Activated naive CD4-positive, alpha-beta T cell treated with anti-CD3 and anti-CD28 coated beads for 36 hours (primary cell): ENCODE measurements around the gene TBC1D22A. TPM values are rescaled to one million over a fixed set of nuclear protein-coding genes. Genes with fewer than 3 reads are reported as not detected.

Source experiments
- CTCF ChIA-PET: fragments of 350-600 bp; sonication (Branson Sonifier 250); formaldehyde crosslinking; loops from one replicate; lab custom pipeline; 2021; ENCODE audit warnings: antibody characterized with exemption; lab: Charles Lee
- DNase-seq: peaks from one replicate; pipeline ENCODE4 v3.0.0-alpha.2; 2020
- H3K27ac Mint-ChIP-seq: one replicate; pipeline ENCODE4 v1.8.0; 2021; ENCODE audit warnings: mild to moderate bottlenecking, mixed read lengths
- H3K27me3 Mint-ChIP-seq: one replicate; pipeline ENCODE4 v1.8.0; 2021; ENCODE audit warnings: low read depth, mixed read lengths
- H3K36me3 Mint-ChIP-seq: one replicate; pipeline ENCODE4 v1.8.0; 2021; ENCODE audit warnings: low read depth, mixed read lengths
- H3K4me1 Mint-ChIP-seq: one replicate; pipeline ENCODE4 v1.8.0; 2021; ENCODE audit warnings: low read depth, mixed read lengths
- H3K4me3 Mint-ChIP-seq: one replicate; pipeline ENCODE4 v1.8.0; 2021; ENCODE audit warnings: mild to moderate bottlenecking, moderate library complexity, mixed read lengths
- H3K9me3 Mint-ChIP-seq: one replicate; pipeline ENCODE4 v1.8.0; 2021; ENCODE audit warnings: mixed read lengths
- intact Hi-C: fragments of 100-400 bp; cut with micrococcal nuclease; formaldehyde crosslinking; loops from one replicate; pipeline ENCODE4 v1.15.1; 2023
- total RNA-seq, 2 experiments: library from RNA; stranded (reverse); gene quantifications; one replicate each; pipeline ENCODE4 v1.2.3, GENCODE V29; 2021

The TBC1D22A gene
- total RNA-seq, 2 experiments from 2014 or later = 20.1 to 21.4 TPM

- DNase-seq = no peak
- CTCF ChIA-PET = no interaction called here
- Mint-ChIP-seq H3K36me3 (peaks cover 2% of the 10 kb centered on the region), H3K27me3 (no peaks in the 10 kb centered on the region), H3K9me3 (no peaks in the 10 kb centered on the region), H3K4me1 (peaks cover 7% of the 10 kb centered on the region), H3K4me3 (no peak overlapping the region), H3K27ac (no peak overlapping the region)
- intact Hi-C loops = no loop called here
These were observed 289.1 kb downstream of the TBC1D22A start for GRCh38 chr22:47051441-47052071.

GRCh38 chr22:47052236-47053012 lies 290.0 kb downstream of the TBC1D22A start:
- Mint-ChIP-seq H3K27me3 (no peaks in the 10 kb centered on the region), H3K36me3 (peaks cover 2% of the 10 kb centered on the region), H3K4me3 (no peak overlapping the region), H3K27ac (no peak overlapping the region), H3K9me3 (no peaks in the 10 kb centered on the region), H3K4me1 (peaks cover 7% of the 10 kb centered on the region)
- intact Hi-C loops = no loop called here
- CTCF ChIA-PET = no interaction called here
- DNase-seq = no peak

DNA sequence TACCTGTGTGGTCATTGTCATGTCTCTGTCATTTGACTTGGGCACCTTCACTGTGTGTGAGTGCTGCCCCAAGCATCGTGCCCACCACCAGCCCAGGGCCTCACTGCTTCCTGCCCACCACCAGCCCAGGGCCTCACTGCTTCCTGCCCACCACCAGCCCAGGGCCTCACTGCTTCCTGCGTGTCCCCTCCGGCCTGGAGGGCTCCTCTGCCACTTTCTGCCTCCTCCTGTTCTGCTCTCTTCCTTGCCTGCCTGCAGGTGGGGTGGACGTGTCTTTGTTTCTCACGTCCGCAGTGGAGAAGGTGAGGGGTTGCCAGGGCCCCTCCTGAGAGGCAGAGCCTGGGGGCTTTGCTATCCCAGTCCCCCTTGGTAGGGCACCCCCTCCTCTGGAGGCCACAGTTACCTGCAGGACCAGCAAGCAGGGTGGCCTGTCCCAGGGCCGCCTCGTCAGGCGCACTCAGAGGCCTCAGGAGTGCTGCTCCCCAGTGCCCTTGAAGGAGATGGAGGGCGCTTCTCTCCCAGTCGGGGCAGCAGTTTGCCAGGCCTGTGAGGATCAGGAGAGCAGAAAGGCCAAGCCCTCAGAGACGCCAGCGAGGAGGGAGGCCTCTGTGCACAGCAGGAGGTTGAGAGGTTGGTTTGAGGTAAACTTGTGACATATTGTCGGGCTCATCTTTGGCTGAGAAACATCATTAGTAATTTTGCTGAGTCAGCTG lies 290.7 kb downstream of the TBC1D22A start:
- Mint-ChIP-seq H3K27ac (no peak overlapping the region), H3K27me3 (no peaks in the 10 kb centered on the region), H3K9me3 (no peaks in the 10 kb centered on the region), H3K4me3 (no peak overlapping the region), H3K4me1 (peaks cover 7% of the 10 kb centered on the region), H3K36me3 (peaks cover 4% of the 10 kb centered on the region)
- CTCF ChIA-PET = no interaction called here
- intact Hi-C loops = no loop called here
- no peak for DNase-seq

DNA sequence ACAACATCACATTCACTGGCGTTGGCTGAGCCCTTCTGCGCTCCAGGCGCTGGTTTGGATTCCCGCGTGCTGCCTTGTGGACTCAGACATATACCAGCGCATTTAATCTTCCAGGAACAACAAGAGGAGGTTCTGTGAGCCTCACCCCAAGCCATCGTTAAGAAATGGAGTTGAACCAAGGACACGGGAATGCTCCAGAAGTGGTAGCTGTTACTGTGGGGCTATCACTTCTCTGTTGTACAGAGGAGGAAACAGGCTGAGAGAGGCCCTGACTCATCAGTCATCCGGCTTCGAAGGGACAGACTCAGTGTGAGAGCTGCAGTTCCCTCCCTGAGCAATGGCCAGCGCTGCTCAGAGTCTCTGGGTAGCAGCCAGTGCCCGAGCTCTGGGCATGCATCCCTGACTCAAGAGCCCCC lies 291.3 kb downstream of the TBC1D22A start:
- no peak for DNase-seq
- H3K9me3 Mint-ChIP-seq = no peaks in the 10 kb centered on the region
- H3K4me1 Mint-ChIP-seq = peaks cover 7% of the 10 kb centered on the region
- no peak overlapping the region for H3K27ac Mint-ChIP-seq
- CTCF ChIA-PET = no interaction called here
- H3K27me3 Mint-ChIP-seq = no peaks in the 10 kb centered on the region
- H3K36me3 Mint-ChIP-seq = peaks cover 8% of the 10 kb centered on the region
- intact Hi-C loops = no loop called here
- no peak overlapping the region for H3K4me3 Mint-ChIP-seq

DNA sequence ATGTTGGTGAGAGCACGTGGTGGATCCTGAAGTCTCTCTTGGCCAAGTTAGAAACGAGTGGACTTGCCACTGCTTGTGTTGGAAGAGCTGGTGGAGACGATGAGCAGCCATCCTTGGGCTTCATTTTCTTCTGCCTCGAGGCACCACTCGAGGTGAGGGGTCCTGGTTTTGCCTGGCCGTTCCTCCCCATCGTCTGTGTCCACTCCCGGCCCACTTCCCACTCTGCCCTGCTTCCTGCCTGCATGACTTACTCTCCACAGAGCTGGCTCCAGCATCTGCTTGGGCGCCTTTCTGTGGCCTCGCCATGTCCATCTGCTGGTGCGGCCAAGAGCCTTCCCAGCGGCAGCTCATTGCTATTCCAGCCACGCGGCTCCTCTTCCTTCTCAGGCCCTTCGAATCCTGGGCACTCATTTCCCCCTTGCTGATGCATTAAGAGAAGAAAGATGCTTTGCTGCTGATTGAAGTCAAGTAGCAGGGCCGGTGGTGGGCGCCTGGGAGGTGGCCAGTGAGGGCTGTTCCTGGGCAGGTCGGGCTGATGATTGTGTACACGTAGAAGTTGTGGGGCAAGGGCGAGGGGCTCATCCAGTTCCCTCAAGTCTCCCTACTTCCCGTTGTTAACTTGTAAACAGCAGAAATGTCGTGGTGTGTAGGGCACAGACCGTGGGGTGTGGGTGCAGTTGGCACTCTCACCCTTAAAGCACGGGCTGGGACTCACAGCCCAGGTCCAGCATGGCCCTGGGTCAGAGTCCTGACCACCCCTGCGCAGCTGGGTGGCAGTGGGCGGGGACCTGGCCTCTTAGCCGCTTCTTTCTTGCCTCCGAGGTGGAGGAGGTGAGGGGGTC lies 292.0 kb downstream of the TBC1D22A start:
- Mint-ChIP-seq H3K36me3 (peaks cover 8% of the 10 kb centered on the region), H3K27ac (no peak overlapping the region), H3K4me3 (no peak overlapping the region), H3K27me3 (no peaks in the 10 kb centered on the region), H3K9me3 (no peaks in the 10 kb centered on the region), H3K4me1 (peaks cover 5% of the 10 kb centered on the region)
- CTCF ChIA-PET = no interaction called here
- DNase-seq = no peak
- intact Hi-C loops = no loop called here

- no peak overlapping the region for H3K27ac Mint-ChIP-seq
- H3K4me3 Mint-ChIP-seq = no peak overlapping the region
- DNase-seq = no peak
- peaks cover 8% of the 10 kb centered on the region for H3K36me3 Mint-ChIP-seq
- CTCF ChIA-PET = no interaction called here
- intact Hi-C loops = no loop called here
- H3K4me1 Mint-ChIP-seq = peaks cover 2% of the 10 kb centered on the region
- H3K27me3 Mint-ChIP-seq = no peaks in the 10 kb centered on the region
- H3K9me3 Mint-ChIP-seq = no peaks in the 10 kb centered on the region
These were observed 292.6 kb downstream of the TBC1D22A start for GRCh38 chr22:47055073-47055355.

GRCh38 chr22:47055461-47055860 lies 293.0 kb downstream of the TBC1D22A start:
- Mint-ChIP-seq H3K4me1 (peaks cover 2% of the 10 kb centered on the region), H3K36me3 (peaks cover 8% of the 10 kb centered on the region), H3K4me3 (no peak overlapping the region), H3K27me3 (no peaks in the 10 kb centered on the region), H3K9me3 (no peaks in the 10 kb centered on the region), H3K27ac (no peak overlapping the region)
- CTCF ChIA-PET = no interaction called here
- no peak for DNase-seq
- intact Hi-C loops = no loop called here

DNA sequence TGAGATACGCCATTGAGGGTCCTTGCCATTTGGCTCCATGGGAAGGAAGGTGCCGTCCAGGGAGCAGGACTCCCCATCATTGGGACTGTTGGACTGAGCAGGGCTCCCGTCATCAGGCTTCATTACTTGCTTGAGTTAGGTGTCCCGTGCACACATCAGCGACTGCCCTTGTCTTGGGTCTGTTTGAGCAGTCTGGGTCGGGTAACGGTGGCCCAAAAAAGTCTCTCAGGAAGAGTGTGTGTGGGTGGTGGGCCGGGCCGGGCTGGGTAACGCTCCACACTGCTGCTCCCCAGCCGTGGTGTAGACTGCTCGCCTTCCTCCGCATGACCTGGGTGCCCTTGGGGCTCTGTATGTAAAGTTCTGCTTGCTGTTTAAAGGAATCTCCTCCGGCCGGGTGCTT lies 293.5 kb downstream of the TBC1D22A start:
- H3K36me3 Mint-ChIP-seq = peaks cover 8% of the 10 kb centered on the region
- no peak for DNase-seq

DNA sequence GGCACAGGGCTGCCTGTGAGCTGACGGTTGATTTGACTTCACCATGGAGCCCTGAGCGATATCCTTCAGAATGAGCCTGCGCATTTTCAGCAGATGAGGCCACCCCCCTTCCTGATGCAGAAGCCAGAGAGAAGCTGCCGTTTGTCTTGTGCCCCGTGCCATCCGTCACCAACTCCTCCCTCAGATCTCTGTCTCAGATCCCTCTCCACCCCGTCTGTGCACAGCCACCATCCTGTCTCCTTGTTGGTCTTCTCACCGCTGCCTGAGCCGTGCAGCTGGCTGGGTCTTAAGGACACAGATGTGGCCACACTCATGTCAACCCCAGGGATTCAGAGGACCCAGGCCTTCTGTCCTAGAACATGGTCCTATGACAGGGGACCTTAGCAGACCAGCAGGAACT lies 293.9 kb downstream of the TBC1D22A start:
- Mint-ChIP-seq H3K9me3 (no peaks in the 10 kb centered on the region), H3K4me1 (peaks cover 2% of the 10 kb centered on the region), H3K4me3 (no peak overlapping the region), H3K27ac (no peak overlapping the region), H3K27me3 (no peaks in the 10 kb centered on the region), H3K36me3 (peaks cover 12% of the 10 kb centered on the region)
- no peak for DNase-seq
- intact Hi-C loops = no loop called here
- CTCF ChIA-PET = no interaction called here

More for the DNA sequence above, 293.5 kb downstream of the TBC1D22A start:
- Mint-ChIP-seq H3K4me1 (peaks cover 2% of the 10 kb centered on the region), H3K27ac (no peak overlapping the region), H3K4me3 (no peak overlapping the region), H3K27me3 (no peaks in the 10 kb centered on the region), H3K9me3 (no peaks in the 10 kb centered on the region)
- CTCF ChIA-PET = no interaction called here
- intact Hi-C loops = no loop called here

GRCh38 chr22:47056776-47057470 lies 294.5 kb downstream of the TBC1D22A start:
- intact Hi-C loops = no loop called here
- H3K4me3 Mint-ChIP-seq = no peak overlapping the region
- H3K9me3 Mint-ChIP-seq = no peaks in the 10 kb centered on the region
- H3K4me1 Mint-ChIP-seq = peaks cover 2% of the 10 kb centered on the region
- peaks cover 13% of the 10 kb centered on the region for H3K36me3 Mint-ChIP-seq
- no peaks in the 10 kb centered on the region for H3K27me3 Mint-ChIP-seq
- CTCF ChIA-PET = no interaction called here
- no peak for DNase-seq
- H3K27ac Mint-ChIP-seq = no peak overlapping the region

DNA sequence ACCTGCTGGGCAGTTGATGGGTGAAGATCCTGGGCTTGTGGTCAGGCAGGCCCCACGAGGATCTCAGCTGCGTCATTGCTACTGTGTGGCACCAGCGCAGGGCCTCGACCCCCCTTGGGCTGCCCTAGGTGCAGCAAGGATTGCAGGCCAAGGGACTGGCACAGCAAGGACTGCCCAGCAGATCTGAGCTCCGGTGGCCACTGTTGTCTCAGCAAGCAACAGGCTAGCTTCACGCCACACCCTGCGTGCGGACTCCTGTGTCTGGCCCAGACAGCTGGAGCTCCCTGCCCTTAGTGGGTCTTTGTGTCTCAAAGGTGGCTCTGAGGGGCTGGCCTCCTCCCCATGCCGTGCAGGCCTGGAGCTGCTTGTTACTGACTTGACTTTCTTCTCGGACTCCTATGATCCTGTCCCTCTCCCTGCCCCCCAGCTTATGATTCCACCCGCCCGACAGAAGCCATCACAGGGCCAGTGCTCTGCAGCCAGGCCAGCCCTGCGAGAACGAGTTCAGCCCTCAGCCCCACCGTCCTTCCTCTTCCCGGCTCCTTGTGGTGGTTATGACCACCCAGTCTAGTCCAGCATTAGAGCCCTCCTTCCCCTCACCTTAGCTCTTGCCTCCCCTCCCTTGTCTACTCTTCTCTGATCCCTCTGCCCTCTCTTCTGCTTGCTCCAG lies 295.6 kb downstream of the TBC1D22A start:
- no peak overlapping the region for H3K27ac Mint-ChIP-seq
- peaks cover 13% of the 10 kb centered on the region for H3K36me3 Mint-ChIP-seq
- no peaks in the 10 kb centered on the region for H3K9me3 Mint-ChIP-seq
- H3K4me3 Mint-ChIP-seq = no peak overlapping the region
- CTCF ChIA-PET = no interaction called here
- H3K27me3 Mint-ChIP-seq = no peaks in the 10 kb centered on the region
- H3K4me1 Mint-ChIP-seq = no peaks in the 10 kb centered on the region
- no peak for DNase-seq
- intact Hi-C loops = no loop called here
